ENCODE measurements around the gene OR6C2.

DNA sequence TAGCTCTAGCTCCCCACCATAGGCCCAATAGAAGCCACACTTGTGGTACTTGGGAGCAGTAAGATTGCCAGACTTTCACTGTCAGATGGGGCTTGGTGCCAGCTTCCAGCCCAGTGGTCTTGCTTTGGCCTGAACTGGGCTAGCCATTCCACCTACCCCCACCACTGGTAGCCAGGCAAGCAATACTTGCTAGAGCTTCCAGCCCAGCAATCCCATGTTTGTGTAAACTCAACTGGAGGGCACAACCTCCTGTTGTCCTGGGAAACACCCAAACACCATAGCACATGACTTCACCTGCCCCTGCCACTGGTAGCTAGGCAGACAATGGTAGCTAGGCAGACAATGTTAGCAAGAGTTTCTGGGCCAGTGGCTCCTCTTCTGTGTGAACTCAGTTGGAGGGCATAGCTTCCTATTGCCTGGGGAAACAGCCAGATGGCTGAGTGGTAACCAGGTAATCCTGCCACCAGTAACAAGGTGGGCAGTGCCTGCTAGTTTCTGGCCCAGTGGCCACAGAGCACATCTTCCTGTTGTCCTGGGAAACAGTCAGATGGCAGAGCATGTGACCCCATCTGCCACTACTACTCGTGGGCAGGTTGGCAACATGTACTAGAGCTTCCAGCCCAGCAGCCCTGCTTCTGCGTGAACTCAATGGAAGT lies 23.4 kb upstream of the OR6C2 start:
- TF ChIP-seq, protein P1, sequence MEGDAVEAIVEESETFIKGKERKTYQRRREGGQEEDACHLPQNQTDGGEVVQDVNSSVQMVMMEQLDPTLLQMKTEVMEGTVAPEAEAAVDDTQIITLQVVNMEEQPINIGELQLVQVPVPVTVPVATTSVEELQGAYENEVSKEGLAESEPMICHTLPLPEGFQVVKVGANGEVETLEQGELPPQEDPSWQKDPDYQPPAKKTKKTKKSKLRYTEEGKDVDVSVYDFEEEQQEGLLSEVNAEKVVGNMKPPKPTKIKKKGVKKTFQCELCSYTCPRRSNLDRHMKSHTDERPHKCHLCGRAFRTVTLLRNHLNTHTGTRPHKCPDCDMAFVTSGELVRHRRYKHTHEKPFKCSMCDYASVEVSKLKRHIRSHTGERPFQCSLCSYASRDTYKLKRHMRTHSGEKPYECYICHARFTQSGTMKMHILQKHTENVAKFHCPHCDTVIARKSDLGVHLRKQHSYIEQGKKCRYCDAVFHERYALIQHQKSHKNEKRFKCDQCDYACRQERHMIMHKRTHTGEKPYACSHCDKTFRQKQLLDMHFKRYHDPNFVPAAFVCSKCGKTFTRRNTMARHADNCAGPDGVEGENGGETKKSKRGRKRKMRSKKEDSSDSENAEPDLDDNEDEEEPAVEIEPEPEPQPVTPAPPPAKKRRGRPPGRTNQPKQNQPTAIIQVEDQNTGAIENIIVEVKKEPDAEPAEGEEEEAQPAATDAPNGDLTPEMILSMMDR (conservative IDR thresholded peaks at IDR 0.05; ENCODE audit: low read length): no peak
- no peak for TF ChIP-seq EZH2phosphoT487 (IDR thresholded peaks at IDR 0.05; ENCODE audit: borderline replicate concordance)
